Measurements from ENCODE around the gene ATOH1.

Gene ATOH1

GRCh38 chr4:93828332-93828994, at the start of gene ATOH1:
ATOH1 (plus strand) TSS chr4:93828753; CDS start chr4:93828927, 174 bp downstream.
- DNase-seq, result peak; percentile 60

- peak; percentile 38 for DNase-seq
These were observed 49.3 kb upstream of the ATOH1 start for GRCh38 chr4:93779228-93779627.

GRCh38 chr4:93780080-93780479, 48.5 kb upstream of the ATOH1 start:
- no peak for DNase-seq

GRCh38 chr4:93781198-93781597, 47.4 kb upstream of the ATOH1 start:
- DNase-seq, result no peak

- DNase-seq, result no peak
These were observed 42.4 kb upstream of the ATOH1 start for GRCh38 chr4:93786149-93786548.

- DNase-seq, result peak; percentile 53
These were observed 39.8 kb upstream of the ATOH1 start for GRCh38 chr4:93788712-93789111.

GRCh38 chr4:93791570-93792195, 36.9 kb upstream of the ATOH1 start:
- DNase-seq, result peak; percentile 60

- DNase-seq, result no peak
These were observed 26.5 kb upstream of the ATOH1 start for GRCh38 chr4:93802045-93802444.

- DNase-seq, result no peak
These were observed 18.8 kb upstream of the ATOH1 start for GRCh38 chr4:93809773-93810172.

GRCh38 chr4:93810340-93810992, 18.1 kb upstream of the ATOH1 start:
- peak; percentile 8 for DNase-seq

- no peak for DNase-seq
These were observed 15.5 kb upstream of the ATOH1 start for GRCh38 chr4:93813092-93813491.

- no peak for DNase-seq
These were observed 14.4 kb upstream of the ATOH1 start for GRCh38 chr4:93814141-93814540.

GRCh38 chr4:93814722-93815121, 13.8 kb upstream of the ATOH1 start:
- DNase-seq, result no peak

- peak; percentile 16 for DNase-seq
These were observed 2.9 kb upstream of the ATOH1 start for GRCh38 chr4:93825551-93826216.

- peak; percentile 47 for DNase-seq
These were observed 1.1 kb upstream of the ATOH1 start for GRCh38 chr4:93827272-93827947.

GRCh38 chr4:93828995-93829819, 654 bp downstream of the ATOH1 start:
- peak; percentile 57 for DNase-seq

- DNase-seq, result peak; percentile 9
These were observed 1.5 kb downstream of the ATOH1 start for GRCh38 chr4:93829820-93830687.

GRCh38 chr4:93831716-93832496, 3.4 kb downstream of the ATOH1 start:
- DNase-seq, result no peak

GRCh38 chr4:93834249-93835066, 5.9 kb downstream of the ATOH1 start:
- DNase-seq, result peak; percentile 47
